HEK293 (cell line): ENCODE data around the gene MRPL28.

Experiments used
- CTCF ChIA-PET: fragments of 350-600 bp; formaldehyde crosslinking; extraction: SDS; loops from one replicate; lab custom pipeline; 2021; ENCODE audit warnings: antibody characterized with exemption; lab: Yijun Ruan, JAX
- POLR2A ChIA-PET: fragments of 300-600 bp; formaldehyde crosslinking; extraction: SDS; loops from one replicate; lab custom pipeline; 2020; ENCODE audit warnings: antibody characterized with exemption, inconsistent platforms; lab: Yijun Ruan, JAX
- H3K27ac ChIP-seq: fragments of 200-500 bp; sonication (Bioruptor generic); 2 replicates; pipeline ENCODE4 v1.5.1; 2014; ENCODE audit warnings: low read depth, low read length, control low read depth, inconsistent platforms; ENCODE audit errors: extremely low read depth
- H3K36me3 ChIP-seq, 2 experiments: fragments of 200-500 bp in 1 of 2; sonication (Bioruptor generic) in 1 of 2; 1 replicate in 1 of 2; 2 replicates in 1 of 2; pipeline ENCODE4 v1.5.1; 2014 to 2017; ENCODE audit warnings: inconsistent platforms in 2 of 2, low read length in 2 of 2; ENCODE audit not compliant: control insufficient read depth in 2 of 2, insufficient read depth in 1 of 2
- H3K4me1 ChIP-seq: fragments of 200-500 bp; sonication (Bioruptor generic); 2 replicates; pipeline ENCODE4 v1.5.1; 2014; ENCODE audit warnings: mild to moderate bottlenecking, low read length, inconsistent platforms; ENCODE audit not compliant: control insufficient read depth, insufficient read depth
- H3K4me3 ChIP-seq: 2 replicates; pipeline ENCODE4 v1.5.1; 2011; ENCODE audit warnings: low read depth, mild to moderate bottlenecking, control low read depth, low read length, moderate library complexity
- H3K9me3 ChIP-seq: fragments of 200-500 bp; sonication (Bioruptor generic); 2 replicates; pipeline ENCODE4 v1.5.1; 2014; ENCODE audit warnings: low read depth, low read length, inconsistent platforms; ENCODE audit not compliant: control insufficient read depth, insufficient read depth
- GFI1B ChIP-seq: fragments of 450-650 bp; formaldehyde crosslinking; IDR thresholded peaks from 2 replicates; pipeline ENCODE4 v1.5.1; 2016; ENCODE audit warnings: missing biosample characterization, missing genetic modification characterization
- GLI4 ChIP-seq: fragments of 450-650 bp; formaldehyde crosslinking; IDR thresholded peaks from 2 replicates; pipeline ENCODE4 v1.5.1; 2016; ENCODE audit warnings: missing biosample characterization, missing genetic modification characterization
- IKZF3 ChIP-seq: fragments of 450-650 bp; IDR thresholded peaks from 2 replicates; pipeline ENCODE4 v1.5.0; 2018; ENCODE audit warnings: missing biosample characterization, mild to moderate bottlenecking, missing genetic modification characterization, moderate library complexity
- KLF1 ChIP-seq: fragments of 450-650 bp; formaldehyde crosslinking; IDR thresholded peaks from 2 replicates; pipeline ENCODE4 v1.5.1; 2016; ENCODE audit warnings: missing biosample characterization, missing genetic modification characterization
- ZNF600 ChIP-seq: fragments of 450-650 bp; formaldehyde crosslinking; IDR thresholded peaks from 2 replicates; pipeline ENCODE4 v1.5.1; 2016; ENCODE audit warnings: missing biosample characterization, missing genetic modification characterization
- ZNF76 ChIP-seq: fragments of 450-650 bp; formaldehyde crosslinking; IDR thresholded peaks from 2 replicates; pipeline ENCODE4; 2016; ENCODE audit warnings: low read depth, missing biosample characterization, missing genetic modification characterization, borderline replicate concordance
- ZNF785 ChIP-seq: fragments of 450-650 bp; formaldehyde crosslinking; IDR thresholded peaks from 2 replicates; pipeline ENCODE4 v1.5.1; 2016; ENCODE audit warnings: missing biosample characterization, missing genetic modification characterization
- ZSCAN16 ChIP-seq: fragments of 450-650 bp; formaldehyde crosslinking; IDR thresholded peaks from 2 replicates; pipeline ENCODE4 v1.5.1; 2016; ENCODE audit warnings: missing biosample characterization, missing genetic modification characterization
- TF ChIP-seq, protein P1 (sequence below): sonication (generic); formaldehyde crosslinking; IDR thresholded peaks from 2 replicates; pipeline ENCODE4 v1.8.1; 2022; ENCODE audit warnings: mild to moderate bottlenecking, moderate library complexity, missing genetic modification reagents
- TF ChIP-seq, protein P2 (sequence below): fragments of 450-650 bp; formaldehyde crosslinking; IDR thresholded peaks from 2 replicates; pipeline ENCODE4 v1.5.1; 2016; ENCODE audit warnings: missing biosample characterization, missing genetic modification characterization
- TF ChIP-seq, protein P3 (sequence below): fragments of 450-650 bp; formaldehyde crosslinking; IDR thresholded peaks from 2 replicates; pipeline ENCODE4 v1.5.1; 2016; ENCODE audit warnings: missing biosample characterization, missing genetic modification characterization
- TF ChIP-seq, protein P4 (sequence below): fragments of 450-650 bp; formaldehyde crosslinking; IDR thresholded peaks from 2 replicates; pipeline ENCODE4 v1.5.1; 2016; ENCODE audit warnings: missing biosample characterization, missing genetic modification characterization
- TF ChIP-seq, protein P5 (sequence below): fragments of 450-650 bp; formaldehyde crosslinking; IDR thresholded peaks from 2 replicates; pipeline ENCODE4 v1.5.1; 2016; ENCODE audit warnings: missing biosample characterization, missing genetic modification characterization
- TF ChIP-seq, protein P6 (sequence below): fragments of 450-650 bp; formaldehyde crosslinking; IDR thresholded peaks from 2 replicates; pipeline ENCODE4 v1.5.1; 2016; ENCODE audit warnings: missing biosample characterization, missing genetic modification characterization, borderline replicate concordance

The MRPL28 gene

DNA sequence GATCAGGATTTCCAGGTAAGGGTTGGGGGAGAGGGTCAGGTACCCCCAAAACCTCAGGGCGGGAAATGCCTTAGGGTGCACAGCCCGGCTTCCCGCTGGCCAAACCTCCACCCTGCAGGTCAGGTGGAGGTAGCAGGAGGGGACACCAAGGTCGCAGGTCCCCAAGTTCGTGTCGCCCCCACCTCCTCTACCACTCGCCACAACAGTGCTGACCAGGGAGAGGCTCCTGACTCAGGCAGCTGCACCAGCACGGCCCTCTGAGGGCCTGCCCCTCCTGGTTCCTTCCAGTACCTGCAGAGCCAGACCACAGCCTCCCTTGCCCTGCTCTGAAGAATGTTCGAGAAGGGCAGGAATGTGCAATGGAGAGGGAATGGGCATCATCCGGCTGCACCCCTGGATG, 3.9 kb downstream of the MRPL28 start:
- TF ChIP-seq, protein P1, sequence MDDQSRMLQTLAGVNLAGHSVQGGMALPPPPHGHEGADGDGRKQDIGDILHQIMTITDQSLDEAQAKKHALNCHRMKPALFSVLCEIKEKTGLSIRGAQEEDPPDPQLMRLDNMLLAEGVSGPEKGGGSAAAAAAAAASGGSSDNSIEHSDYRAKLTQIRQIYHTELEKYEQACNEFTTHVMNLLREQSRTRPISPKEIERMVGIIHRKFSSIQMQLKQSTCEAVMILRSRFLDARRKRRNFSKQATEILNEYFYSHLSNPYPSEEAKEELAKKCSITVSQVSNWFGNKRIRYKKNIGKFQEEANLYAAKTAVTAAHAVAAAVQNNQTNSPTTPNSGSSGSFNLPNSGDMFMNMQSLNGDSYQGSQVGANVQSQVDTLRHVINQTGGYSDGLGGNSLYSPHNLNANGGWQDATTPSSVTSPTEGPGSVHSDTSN (CRISPR knock-in tag) = no peak
- no peak for TF ChIP-seq GFI1B (tag by site-specific recombination)
- TF ChIP-seq ZSCAN16 (tag by site-specific recombination) = no peak
- no peak for TF ChIP-seq ZNF785
- TF ChIP-seq, protein P2, sequence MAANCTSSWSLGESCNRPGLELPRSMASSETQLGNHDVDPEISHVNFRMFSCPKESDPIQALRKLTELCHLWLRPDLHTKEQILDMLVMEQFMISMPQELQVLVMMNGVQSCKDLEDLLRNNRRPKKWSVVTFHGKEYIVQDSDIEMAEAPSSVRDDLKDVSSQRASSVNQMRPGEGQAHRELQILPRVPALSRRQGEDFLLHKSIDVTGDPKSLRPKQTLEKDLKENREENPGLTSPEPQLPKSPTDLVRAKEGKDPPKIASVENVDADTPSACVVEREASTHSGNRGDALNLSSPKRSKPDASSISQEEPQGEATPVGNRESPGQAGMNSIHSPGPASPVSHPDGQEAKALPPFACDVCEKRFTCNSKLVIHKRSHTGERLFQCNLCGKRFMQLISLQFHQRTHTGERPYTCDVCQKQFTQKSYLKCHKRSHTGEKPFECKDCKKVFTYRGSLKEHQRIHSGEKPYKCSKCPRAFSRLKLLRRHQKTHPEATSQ (tag by site-specific recombination) = no peak
- TF ChIP-seq, protein P3, sequence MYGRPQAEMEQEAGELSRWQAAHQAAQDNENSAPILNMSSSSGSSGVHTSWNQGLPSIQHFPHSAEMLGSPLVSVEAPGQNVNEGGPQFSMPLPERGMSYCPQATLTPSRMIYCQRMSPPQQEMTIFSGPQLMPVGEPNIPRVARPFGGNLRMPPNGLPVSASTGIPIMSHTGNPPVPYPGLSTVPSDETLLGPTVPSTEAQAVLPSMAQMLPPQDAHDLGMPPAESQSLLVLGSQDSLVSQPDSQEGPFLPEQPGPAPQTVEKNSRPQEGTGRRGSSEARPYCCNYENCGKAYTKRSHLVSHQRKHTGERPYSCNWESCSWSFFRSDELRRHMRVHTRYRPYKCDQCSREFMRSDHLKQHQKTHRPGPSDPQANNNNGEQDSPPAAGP (tag by site-specific recombination) = no peak
- peak; percentile 74 for TF ChIP-seq ZNF600 (tag by site-specific recombination)
- no peak for TF ChIP-seq GLI4
- ChIA-PET POLR2A (no interaction called here), CTCF (interaction anchor here (0.6 kb wide), 1 partner anchor 258 kb away, joined by 3 read pairs; no protein-coding TSS in a partner anchor)
- Histone ChIP-seq H3K27ac (no peak overlapping the region), H3K4me1 (peaks cover 3% of the 10 kb centered on the region), H3K36me3 (peaks cover 6 to 39% of the 10 kb centered on the region in 2 experiments; a peak in 2 of 3 replicates), H3K9me3 (no peaks in the 10 kb centered on the region), H3K4me3 (no peak overlapping the region)

DNA sequence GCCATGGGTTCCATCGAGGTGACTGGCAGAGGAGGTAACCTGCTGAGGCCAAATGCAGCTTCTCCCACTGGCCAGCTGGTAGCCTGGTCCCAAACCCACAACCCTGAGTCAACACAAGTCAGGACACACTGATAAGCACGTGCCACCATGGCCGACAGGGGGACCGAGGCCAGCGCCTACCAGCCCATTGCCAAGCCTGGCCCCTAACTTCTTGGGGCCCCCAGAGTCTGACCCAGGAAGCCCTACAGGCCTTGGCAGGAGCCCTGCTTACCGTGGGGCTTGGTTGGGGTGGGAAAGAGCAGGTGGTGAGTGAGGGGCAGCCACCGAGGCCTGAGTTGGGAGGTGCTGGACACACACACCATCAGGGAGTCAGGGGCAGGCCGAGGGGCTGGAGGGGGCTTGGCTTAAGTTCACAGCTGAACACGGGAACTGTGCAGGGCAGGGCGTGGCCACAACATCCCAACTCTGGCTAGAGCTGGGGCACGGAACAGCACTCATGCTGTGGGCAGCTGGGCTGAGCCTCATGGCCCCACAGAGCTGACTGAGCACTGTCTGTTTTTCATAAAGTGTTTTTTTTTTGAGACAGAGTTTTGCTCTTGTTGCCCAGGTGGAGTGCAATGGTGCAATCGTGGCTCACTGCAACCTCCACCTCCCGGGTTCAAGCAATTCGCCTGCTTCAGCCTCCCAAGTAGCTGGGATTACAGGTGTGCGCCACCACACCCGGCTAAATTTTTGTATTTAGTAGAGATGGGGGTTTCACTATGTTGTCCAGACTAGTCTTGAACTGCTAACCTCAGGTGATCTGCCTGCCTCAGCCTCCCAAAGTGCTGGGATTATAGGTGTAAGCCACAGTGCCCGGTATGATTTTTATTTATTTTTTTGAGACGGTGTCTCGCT, 5.5 kb downstream of the MRPL28 start:
- CTCF ChIA-PET = interaction anchor here (0.6 to 5.9 kb wide), 7 partner anchors 10 to 300 kb away, joined by 3 to 70 read pairs (median 4); no protein-coding TSS in a partner anchor
- peaks cover 6 to 36% of the 10 kb centered on the region in 2 experiments; a peak in 2 of 3 replicates for H3K36me3 ChIP-seq
- no peaks in the 10 kb centered on the region for H3K9me3 ChIP-seq
- H3K27ac ChIP-seq = no peak overlapping the region
- POLR2A ChIA-PET = interaction anchor here (0.7 to 1.0 kb wide), 3 partner anchors 12 to 86 kb away, joined by 3 to 4 read pairs (median 3); partner anchors contain the start of gene AXIN1
- peaks cover 3% of the 10 kb centered on the region for H3K4me1 ChIP-seq
- TF ChIP-seq, protein P4, sequence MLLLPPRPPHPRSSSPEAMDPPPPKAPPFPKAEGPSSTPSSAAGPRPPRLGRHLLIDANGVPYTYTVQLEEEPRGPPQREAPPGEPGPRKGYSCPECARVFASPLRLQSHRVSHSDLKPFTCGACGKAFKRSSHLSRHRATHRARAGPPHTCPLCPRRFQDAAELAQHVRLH (tag by site-specific recombination) = peak; percentile 87; the same call in 1 of the 2 replicates
- TF ChIP-seq GLI4 = no peak
- TF ChIP-seq, protein P5, sequence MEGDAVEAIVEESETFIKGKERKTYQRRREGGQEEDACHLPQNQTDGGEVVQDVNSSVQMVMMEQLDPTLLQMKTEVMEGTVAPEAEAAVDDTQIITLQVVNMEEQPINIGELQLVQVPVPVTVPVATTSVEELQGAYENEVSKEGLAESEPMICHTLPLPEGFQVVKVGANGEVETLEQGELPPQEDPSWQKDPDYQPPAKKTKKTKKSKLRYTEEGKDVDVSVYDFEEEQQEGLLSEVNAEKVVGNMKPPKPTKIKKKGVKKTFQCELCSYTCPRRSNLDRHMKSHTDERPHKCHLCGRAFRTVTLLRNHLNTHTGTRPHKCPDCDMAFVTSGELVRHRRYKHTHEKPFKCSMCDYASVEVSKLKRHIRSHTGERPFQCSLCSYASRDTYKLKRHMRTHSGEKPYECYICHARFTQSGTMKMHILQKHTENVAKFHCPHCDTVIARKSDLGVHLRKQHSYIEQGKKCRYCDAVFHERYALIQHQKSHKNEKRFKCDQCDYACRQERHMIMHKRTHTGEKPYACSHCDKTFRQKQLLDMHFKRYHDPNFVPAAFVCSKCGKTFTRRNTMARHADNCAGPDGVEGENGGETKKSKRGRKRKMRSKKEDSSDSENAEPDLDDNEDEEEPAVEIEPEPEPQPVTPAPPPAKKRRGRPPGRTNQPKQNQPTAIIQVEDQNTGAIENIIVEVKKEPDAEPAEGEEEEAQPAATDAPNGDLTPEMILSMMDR = peak; percentile 32; the same call in 1 of the 2 replicates
- H3K4me3 ChIP-seq = no peak overlapping the region

DNA sequence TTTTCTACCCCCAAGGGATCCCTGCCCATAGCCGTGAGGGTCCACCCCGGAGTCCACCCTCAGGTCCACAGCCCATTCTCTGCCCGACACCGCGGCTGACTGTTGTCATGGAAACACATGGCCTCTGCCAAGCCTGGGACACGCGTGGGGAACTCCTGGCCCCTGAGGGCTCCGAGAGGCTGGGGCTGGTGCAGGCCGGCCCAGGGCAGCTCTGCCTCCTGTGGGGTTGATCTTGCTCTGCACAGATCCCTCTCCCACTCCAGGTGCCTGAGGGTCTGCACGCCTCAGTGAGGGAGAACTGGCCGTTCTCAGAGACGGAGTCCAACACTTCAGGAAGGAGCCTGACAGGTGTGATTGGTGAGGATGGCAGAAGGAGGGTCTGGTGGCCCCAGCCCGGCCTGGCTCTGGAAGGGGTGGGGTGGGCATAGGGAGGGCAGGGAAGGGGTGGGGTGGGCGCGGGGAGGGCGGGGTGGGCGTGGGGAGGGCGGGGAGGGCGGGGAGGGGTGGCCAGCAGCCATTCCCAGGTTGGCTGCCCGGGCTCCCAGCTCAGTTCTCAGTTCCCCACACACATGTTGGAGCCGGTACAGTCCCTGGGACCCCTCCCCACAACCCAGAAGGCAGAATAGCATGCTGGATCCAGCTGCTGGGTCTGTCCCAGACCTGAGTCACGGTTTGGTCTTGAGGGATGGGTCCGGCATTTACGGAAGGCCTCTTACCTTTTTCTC, 6.4 kb downstream of the MRPL28 start:
- Histone ChIP-seq H3K4me1 (no peaks in the 10 kb centered on the region; the same call in 1 of the 2 replicates), H3K27ac (no peak overlapping the region), H3K9me3 (no peaks in the 10 kb centered on the region), H3K36me3 (peaks cover 6 to 30% of the 10 kb centered on the region in 2 experiments; a peak in 2 of 3 replicates), H3K4me3 (no peak overlapping the region)
- CTCF ChIA-PET = interaction anchor here (0.6 to 5.9 kb wide), 6 partner anchors 9 to 299 kb away, joined by 3 to 70 read pairs (median 9); no protein-coding TSS in a partner anchor
- POLR2A ChIA-PET = interaction anchor here (0.6 to 0.9 kb wide), 2 partner anchors 11 to 298 kb away, joined by 3 read pairs; partner anchors contain the start of gene AXIN1
- TF ChIP-seq KLF1 (tag by site-specific recombination) = peak; percentile 87
- no peak for TF ChIP-seq ZNF76 (tag by site-specific recombination)
- TF ChIP-seq, protein P6, sequence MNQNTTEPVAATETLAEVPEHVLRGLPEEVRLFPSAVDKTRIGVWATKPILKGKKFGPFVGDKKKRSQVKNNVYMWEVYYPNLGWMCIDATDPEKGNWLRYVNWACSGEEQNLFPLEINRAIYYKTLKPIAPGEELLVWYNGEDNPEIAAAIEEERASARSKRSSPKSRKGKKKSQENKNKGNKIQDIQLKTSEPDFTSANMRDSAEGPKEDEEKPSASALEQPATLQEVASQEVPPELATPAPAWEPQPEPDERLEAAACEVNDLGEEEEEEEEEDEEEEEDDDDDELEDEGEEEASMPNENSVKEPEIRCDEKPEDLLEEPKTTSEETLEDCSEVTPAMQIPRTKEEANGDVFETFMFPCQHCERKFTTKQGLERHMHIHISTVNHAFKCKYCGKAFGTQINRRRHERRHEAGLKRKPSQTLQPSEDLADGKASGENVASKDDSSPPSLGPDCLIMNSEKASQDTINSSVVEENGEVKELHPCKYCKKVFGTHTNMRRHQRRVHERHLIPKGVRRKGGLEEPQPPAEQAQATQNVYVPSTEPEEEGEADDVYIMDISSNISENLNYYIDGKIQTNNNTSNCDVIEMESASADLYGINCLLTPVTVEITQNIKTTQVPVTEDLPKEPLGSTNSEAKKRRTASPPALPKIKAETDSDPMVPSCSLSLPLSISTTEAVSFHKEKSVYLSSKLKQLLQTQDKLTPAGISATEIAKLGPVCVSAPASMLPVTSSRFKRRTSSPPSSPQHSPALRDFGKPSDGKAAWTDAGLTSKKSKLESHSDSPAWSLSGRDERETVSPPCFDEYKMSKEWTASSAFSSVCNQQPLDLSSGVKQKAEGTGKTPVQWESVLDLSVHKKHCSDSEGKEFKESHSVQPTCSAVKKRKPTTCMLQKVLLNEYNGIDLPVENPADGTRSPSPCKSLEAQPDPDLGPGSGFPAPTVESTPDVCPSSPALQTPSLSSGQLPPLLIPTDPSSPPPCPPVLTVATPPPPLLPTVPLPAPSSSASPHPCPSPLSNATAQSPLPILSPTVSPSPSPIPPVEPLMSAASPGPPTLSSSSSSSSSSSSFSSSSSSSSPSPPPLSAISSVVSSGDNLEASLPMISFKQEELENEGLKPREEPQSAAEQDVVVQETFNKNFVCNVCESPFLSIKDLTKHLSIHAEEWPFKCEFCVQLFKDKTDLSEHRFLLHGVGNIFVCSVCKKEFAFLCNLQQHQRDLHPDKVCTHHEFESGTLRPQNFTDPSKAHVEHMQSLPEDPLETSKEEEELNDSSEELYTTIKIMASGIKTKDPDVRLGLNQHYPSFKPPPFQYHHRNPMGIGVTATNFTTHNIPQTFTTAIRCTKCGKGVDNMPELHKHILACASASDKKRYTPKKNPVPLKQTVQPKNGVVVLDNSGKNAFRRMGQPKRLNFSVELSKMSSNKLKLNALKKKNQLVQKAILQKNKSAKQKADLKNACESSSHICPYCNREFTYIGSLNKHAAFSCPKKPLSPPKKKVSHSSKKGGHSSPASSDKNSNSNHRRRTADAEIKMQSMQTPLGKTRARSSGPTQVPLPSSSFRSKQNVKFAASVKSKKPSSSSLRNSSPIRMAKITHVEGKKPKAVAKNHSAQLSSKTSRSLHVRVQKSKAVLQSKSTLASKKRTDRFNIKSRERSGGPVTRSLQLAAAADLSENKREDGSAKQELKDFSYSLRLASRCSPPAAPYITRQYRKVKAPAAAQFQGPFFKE (tag by site-specific recombination) = no peak
- no peak for TF ChIP-seq IKZF3
- TF ChIP-seq ZNF600 (tag by site-specific recombination) = 0 out of 2 replicates have a peak, but pooled peaks have one; percentile 25
